Activated CD8-positive, alpha-beta T cell treated with anti-CD3 and anti-CD28 coated beads for 36 hours (primary cell): Measurements from ENCODE around the gene ZNF608. TPM values are rescaled to one million over a fixed set of nuclear protein-coding genes. Genes with fewer than 3 reads are reported as not detected.

Experiments used
- ATAC-seq: fragments of 200-7000 bp; cut with Tn5 transposase; one replicate; pipeline ENCODE4 v1.10.0; 2021; ENCODE audit warnings: mild to moderate bottlenecking, moderate library complexity
- CTCF ChIA-PET: fragments of 350-600 bp; sonication (Branson Sonifier 250); formaldehyde crosslinking; loops from one replicate; lab custom pipeline; 2021; ENCODE audit warnings: antibody characterized with exemption; lab: Charles Lee
- POLR2A ChIA-PET: fragments of 350-600 bp; sonication (Branson Sonifier 250); formaldehyde crosslinking; loops from one replicate; lab custom pipeline; 2021; ENCODE audit warnings: antibody characterized with exemption; lab: Charles Lee
- DNase-seq: peaks from one replicate; pipeline ENCODE4 v3.0.0-alpha.2; 2020
- H3K27ac Mint-ChIP-seq: one replicate; pipeline ENCODE4 v1.8.0; 2021; ENCODE audit warnings: mild to moderate bottlenecking, mixed read lengths
- H3K27me3 Mint-ChIP-seq: one replicate; pipeline ENCODE4 v1.8.0; 2021; ENCODE audit warnings: mixed read lengths
- H3K36me3 Mint-ChIP-seq: one replicate; pipeline ENCODE4 v1.8.0; 2021; ENCODE audit warnings: low read depth, mixed read lengths
- H3K4me1 Mint-ChIP-seq: one replicate; pipeline ENCODE4 v1.8.0; 2021; ENCODE audit warnings: low read depth, mixed read lengths
- H3K4me3 Mint-ChIP-seq: one replicate; pipeline ENCODE4 v1.8.0; 2021; ENCODE audit warnings: mild to moderate bottlenecking, moderate library complexity, mixed read lengths
- H3K9me3 Mint-ChIP-seq: one replicate; pipeline ENCODE4 v1.8.0; 2021; ENCODE audit warnings: mixed read lengths
- intact Hi-C: fragments of 100-400 bp; cut with micrococcal nuclease; formaldehyde crosslinking; loops from one replicate; pipeline ENCODE4 v1.10.0; 2022
- total RNA-seq, 2 experiments: library from RNA; stranded (reverse); gene quantifications; one replicate each; pipeline ENCODE4 v1.2.3, GENCODE V29; 2021
- TF ChIP-seq, protein P1 (sequence below): fragments of 200-600 bp; IDR thresholded peaks from one replicate; pipeline ENCODE4 v1.8.0; 2022; ENCODE audit warnings: antibody characterized with exemption, mild to moderate bottlenecking

The ZNF608 gene
- total RNA-seq, 2 experiments from 2014 or later, result not detected

DNA sequence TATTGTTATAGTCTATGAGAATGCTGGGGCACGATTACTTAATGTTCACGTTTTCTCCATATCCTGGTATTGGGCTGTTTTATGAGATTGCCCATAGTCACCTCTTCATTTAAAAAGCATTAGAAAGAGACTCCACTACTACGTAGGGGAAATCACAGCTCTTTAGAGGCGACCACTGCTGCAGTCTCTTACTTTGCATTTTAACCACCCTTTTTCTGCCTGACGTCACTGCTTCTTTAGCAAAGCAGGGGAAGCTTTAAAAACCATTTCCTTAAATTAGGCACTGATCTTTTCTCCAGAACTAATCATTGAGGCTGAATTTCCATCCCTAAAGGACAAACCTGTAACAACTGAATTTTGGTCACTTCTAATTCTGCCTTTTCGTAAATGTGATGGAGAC is 38.9 kb downstream of the ZNF608 start:
- ATAC-seq, result no peak
- DNase-seq, result no peak
- H3K9me3 Mint-ChIP-seq, result no peaks in the 10 kb centered on the region
- H3K27me3 Mint-ChIP-seq, result peaks cover 4% of the 10 kb centered on the region
- H3K27ac Mint-ChIP-seq, result no peak overlapping the region
- ChIA-PET CTCF (no interaction called here), POLR2A (no interaction called here)
- H3K36me3 Mint-ChIP-seq, result no peaks in the 10 kb centered on the region
- intact Hi-C loops, result no loop called here
- TF ChIP-seq, protein P1, sequence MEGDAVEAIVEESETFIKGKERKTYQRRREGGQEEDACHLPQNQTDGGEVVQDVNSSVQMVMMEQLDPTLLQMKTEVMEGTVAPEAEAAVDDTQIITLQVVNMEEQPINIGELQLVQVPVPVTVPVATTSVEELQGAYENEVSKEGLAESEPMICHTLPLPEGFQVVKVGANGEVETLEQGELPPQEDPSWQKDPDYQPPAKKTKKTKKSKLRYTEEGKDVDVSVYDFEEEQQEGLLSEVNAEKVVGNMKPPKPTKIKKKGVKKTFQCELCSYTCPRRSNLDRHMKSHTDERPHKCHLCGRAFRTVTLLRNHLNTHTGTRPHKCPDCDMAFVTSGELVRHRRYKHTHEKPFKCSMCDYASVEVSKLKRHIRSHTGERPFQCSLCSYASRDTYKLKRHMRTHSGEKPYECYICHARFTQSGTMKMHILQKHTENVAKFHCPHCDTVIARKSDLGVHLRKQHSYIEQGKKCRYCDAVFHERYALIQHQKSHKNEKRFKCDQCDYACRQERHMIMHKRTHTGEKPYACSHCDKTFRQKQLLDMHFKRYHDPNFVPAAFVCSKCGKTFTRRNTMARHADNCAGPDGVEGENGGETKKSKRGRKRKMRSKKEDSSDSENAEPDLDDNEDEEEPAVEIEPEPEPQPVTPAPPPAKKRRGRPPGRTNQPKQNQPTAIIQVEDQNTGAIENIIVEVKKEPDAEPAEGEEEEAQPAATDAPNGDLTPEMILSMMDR, result no peak
- no peaks in the 10 kb centered on the region for H3K4me1 Mint-ChIP-seq
- H3K4me3 Mint-ChIP-seq, result no peak overlapping the region

DNA sequence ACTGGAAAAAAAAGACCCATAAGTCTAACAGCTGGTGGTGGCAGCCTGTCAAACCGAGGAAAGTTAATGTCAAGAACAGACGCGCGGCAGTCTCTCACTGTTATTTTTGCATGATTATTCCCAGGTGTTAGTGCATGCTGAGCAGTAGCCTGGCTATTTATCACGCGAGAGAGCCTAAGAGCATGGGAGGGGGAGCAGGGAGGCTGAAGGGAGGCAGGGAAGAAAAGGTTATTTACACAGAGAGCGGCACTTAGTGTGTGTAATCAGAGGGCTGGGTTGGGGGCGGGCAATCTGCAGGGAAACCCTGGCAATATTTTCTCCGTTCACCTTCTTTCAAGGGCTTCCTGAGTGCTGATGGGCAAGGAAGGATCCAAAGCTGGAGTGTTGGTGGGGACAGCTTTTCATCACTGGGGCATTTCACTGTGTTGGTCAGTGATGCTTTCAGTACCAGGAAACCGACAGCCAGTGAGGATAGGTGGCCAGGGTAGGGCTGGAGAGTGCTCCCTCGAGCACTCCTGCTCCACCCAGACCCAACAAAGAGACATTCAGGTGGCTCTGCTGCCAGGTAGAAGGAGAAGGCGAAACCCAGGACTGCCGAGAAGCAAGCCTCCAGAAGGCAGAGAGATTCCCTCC is 39.6 kb downstream of the ZNF608 start:
- DNase-seq (no peak), ATAC-seq (no peak)
- no peaks in the 10 kb centered on the region for H3K4me1 Mint-ChIP-seq
- intact Hi-C loops, result no loop called here
- POLR2A ChIA-PET, result no interaction called here
- H3K27ac Mint-ChIP-seq, result no peak overlapping the region
- TF ChIP-seq, protein P1, result no peak
- H3K9me3 Mint-ChIP-seq, result no peaks in the 10 kb centered on the region
- CTCF ChIA-PET, result no interaction called here
- no peak overlapping the region for H3K4me3 Mint-ChIP-seq
- H3K27me3 Mint-ChIP-seq, result peaks cover 4% of the 10 kb centered on the region
- H3K36me3 Mint-ChIP-seq, result no peaks in the 10 kb centered on the region

DNA sequence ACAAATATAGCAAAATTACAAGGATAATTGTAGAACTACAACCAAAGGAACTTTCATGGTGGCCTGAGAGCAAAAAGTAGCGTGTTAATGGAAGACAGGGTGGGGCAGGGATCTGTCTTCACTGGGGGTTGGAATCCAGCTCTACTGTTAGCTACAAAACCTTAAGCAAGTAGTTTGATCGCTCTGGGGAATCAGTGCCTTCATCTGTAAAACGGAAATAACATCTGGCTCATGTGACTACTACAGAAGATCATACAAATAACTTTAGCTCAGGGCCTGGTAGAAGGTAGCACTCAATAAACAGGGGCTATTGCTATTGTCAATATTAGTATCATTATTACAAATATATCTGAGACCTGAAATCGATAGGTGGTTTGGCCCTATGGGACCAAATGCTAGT is 40.4 kb downstream of the ZNF608 start:
- H3K27me3 Mint-ChIP-seq, result peaks cover 4% of the 10 kb centered on the region

DNA sequence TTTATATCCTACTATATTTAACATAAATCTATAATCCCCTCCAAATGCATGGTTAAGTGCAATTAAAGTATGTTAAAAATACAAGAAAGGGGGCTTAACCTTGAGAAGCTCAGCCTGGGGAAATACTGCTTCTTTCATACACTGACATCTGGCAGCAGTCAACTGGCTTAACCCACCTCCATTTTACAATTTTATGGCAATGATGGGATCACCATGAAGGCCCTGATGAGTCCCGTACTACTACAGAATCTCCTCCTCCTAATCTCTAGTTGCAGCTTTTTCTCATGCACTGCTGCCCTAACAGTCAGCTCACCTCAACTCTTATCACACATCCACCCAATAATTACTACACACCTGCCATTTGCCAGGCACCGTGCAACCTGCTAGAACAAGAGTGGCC is 40.9 kb downstream of the ZNF608 start:
- no peaks in the 10 kb centered on the region for H3K9me3 Mint-ChIP-seq
- intact Hi-C loops, result no loop called here
- no peak overlapping the region for H3K4me3 Mint-ChIP-seq

More for the DNA sequence above, 40.4 kb downstream of the ZNF608 start:
- intact Hi-C loops, result no loop called here
- H3K36me3 Mint-ChIP-seq, result no peaks in the 10 kb centered on the region
- TF ChIP-seq, protein P1, result no peak
- ATAC-seq (no peak), DNase-seq (no peak)
- no peaks in the 10 kb centered on the region for H3K4me1 Mint-ChIP-seq
- H3K4me3 Mint-ChIP-seq, result no peak overlapping the region
- ChIA-PET POLR2A (no interaction called here), CTCF (no interaction called here)
- H3K27ac Mint-ChIP-seq, result no peak overlapping the region
- H3K9me3 Mint-ChIP-seq, result no peaks in the 10 kb centered on the region

DNA sequence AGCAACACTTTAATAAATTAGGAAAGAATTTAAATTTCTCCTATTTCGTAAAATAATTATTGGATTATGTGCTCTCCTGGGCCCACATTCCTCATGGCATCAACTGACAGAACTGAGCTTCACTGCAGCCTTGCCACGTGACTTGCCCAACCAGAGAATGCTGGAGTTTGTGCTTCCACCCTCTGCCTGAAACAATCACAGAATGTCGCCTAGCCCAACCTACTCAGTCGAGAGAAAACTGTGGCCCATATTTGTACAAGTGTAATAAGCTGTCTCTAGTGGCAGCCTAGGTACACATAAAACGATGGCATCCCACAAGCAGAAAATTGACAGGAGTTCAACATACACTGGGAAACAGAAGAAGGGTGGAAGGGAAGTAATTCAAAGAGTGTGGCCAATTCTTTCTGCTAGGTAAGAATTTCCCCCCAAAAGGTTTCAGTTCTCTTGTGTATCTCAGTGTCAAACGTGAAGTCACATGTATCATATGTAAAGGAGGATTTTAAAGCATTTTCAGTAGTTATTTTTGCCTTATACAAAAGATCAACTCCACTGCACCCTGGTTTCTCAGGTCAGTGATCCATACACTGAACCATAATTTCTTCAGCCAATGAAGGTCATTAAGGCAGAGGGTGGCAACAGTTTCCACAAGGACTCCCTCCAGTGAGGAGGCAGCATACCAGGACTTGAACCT is 41.7 kb downstream of the ZNF608 start:
- no peaks in the 10 kb centered on the region for H3K36me3 Mint-ChIP-seq
- no peaks in the 10 kb centered on the region for H3K9me3 Mint-ChIP-seq
- TF ChIP-seq, protein P1, result no peak
- intact Hi-C loops, result no loop called here
- H3K27ac Mint-ChIP-seq, result no peak overlapping the region
- H3K4me1 Mint-ChIP-seq, result no peaks in the 10 kb centered on the region
- CTCF ChIA-PET, result no interaction called here
- no peak overlapping the region for H3K4me3 Mint-ChIP-seq
- DNase-seq (no peak), ATAC-seq (no peak)
- H3K27me3 Mint-ChIP-seq, result peaks cover 4% of the 10 kb centered on the region
- POLR2A ChIA-PET, result no interaction called here

More for the DNA sequence above, 40.9 kb downstream of the ZNF608 start:
- ChIA-PET POLR2A (no interaction called here), CTCF (no interaction called here)
- no peak for ATAC-seq
- TF ChIP-seq, protein P1, result no peak
- Mint-ChIP-seq H3K27me3 (peaks cover 4% of the 10 kb centered on the region), H3K4me1 (no peaks in the 10 kb centered on the region), H3K36me3 (no peaks in the 10 kb centered on the region), H3K27ac (no peak overlapping the region)
- DNase-seq, result no peak
